T-cell (primary cell): ENCODE data around the gene SYDE1. TPM values are rescaled to one million over a fixed set of nuclear protein-coding genes. Genes with fewer than 3 reads are reported as not detected.

ENCODE experiments used
- ATAC-seq, 4 experiments: fragments of 200-7000 bp in 3 of 4; fragments of 150-1000 bp in 1 of 4; cut with Tn5 transposase; replicated peaks in 1 of 4; 1 replicate in 3 of 4; 2 replicates in 1 of 4; pipeline ENCODE4 v1.10.0; 2021; ENCODE audit warnings: moderate library complexity in 3 of 4, mild to moderate bottlenecking in 2 of 4, moderate number of reproducible peaks in 1 of 4
- CTCF ChIA-PET, 2 donors: fragments of 300-600 bp; sonication (Branson Sonifier 250); formaldehyde crosslinking; loops; one replicate each; lab custom pipeline; 2022; ENCODE audit warnings: antibody characterized with exemption in 2 of 2; lab: Charles Lee
- POLR2A ChIA-PET, 2 donors: fragments of 300-600 bp; sonication (Branson Sonifier 250); formaldehyde crosslinking; loops; one replicate each; lab custom pipeline; 2022; ENCODE audit warnings: antibody characterized with exemption in 2 of 2; lab: Charles Lee
- DNase-seq, 35 experiments: peaks; one replicate each; pipeline versions ENCODE4 v3.0.0 to v3.0.0-alpha.2; 2013 to 2023
- H3K27ac ChIP-seq: one replicate; pipeline ENCODE4 v1.5.1; 2013; ENCODE audit warnings: low read length
- H3K27me3 ChIP-seq, 2 experiments: replicated peaks in 1 of 2; 1 replicate in 1 of 2; 2 replicates in 1 of 2; pipeline versions ENCODE4 v1.6.1 to v1.7.0; 2013; ENCODE audit warnings: low read length in 1 of 2, mixed read lengths in 1 of 2; ENCODE audit not compliant: control insufficient read depth in 2 of 2, insufficient read depth in 2 of 2; ENCODE audit errors: extremely low read depth in 1 of 2
- H3K36me3 ChIP-seq, 2 donors: 1 replicate in 1 of 2; 2 replicates in 1 of 2; pipeline versions ENCODE4 v1.6.1 to v1.7.0; 2013; ENCODE audit warnings: low read length in 1 of 2; ENCODE audit not compliant: control insufficient read depth in 2 of 2, insufficient read depth in 1 of 2; ENCODE audit errors: extremely low read depth in 1 of 2
- H3K4me1 ChIP-seq, 2 experiments: 1 replicate in 1 of 2; 2 replicates in 1 of 2; pipeline versions ENCODE4 v1.6.1 to v1.7.0; 2013; ENCODE audit warnings: low read length in 2 of 2, mixed read lengths in 1 of 2; ENCODE audit not compliant: insufficient read depth in 2 of 2, control insufficient read depth in 1 of 2; ENCODE audit errors: extremely low read depth in 1 of 2
- H3K4me3 ChIP-seq, 2 donors: 1 replicate in 1 of 2; 2 replicates in 1 of 2; pipeline versions ENCODE4 v1.5.1 to v1.7.0; 2013; ENCODE audit warnings: mild to moderate bottlenecking in 2 of 2, low read length in 1 of 2, moderate library complexity in 1 of 2; ENCODE audit not compliant: control insufficient read depth in 1 of 2; ENCODE audit errors: extremely low read depth in 1 of 2
- H3K9me3 ChIP-seq: 2 replicates; pipeline ENCODE4 v1.7.0; 2013
- H3K27ac Mint-ChIP-seq, 2 donors: one replicate each; pipeline ENCODE4 v1.8.0; 2020 to 2021; ENCODE audit warnings: mild to moderate bottlenecking in 2 of 2, mixed read lengths in 2 of 2
- H3K27me3 Mint-ChIP-seq, 2 donors: one replicate each; pipeline ENCODE4 v1.8.0; 2021 to 2022; ENCODE audit warnings: mixed read lengths in 2 of 2
- H3K36me3 Mint-ChIP-seq: one replicate; pipeline ENCODE4 v1.8.0; 2021; ENCODE audit warnings: mixed read lengths
- H3K4me1 Mint-ChIP-seq, 3 donors: one replicate each; pipeline ENCODE4 v1.8.0; 2020 to 2022; ENCODE audit warnings: mixed read lengths in 3 of 3, mild to moderate bottlenecking in 1 of 3
- H3K4me3 Mint-ChIP-seq, 3 donors: one replicate each; pipeline ENCODE4 v1.8.0; 2020 to 2022; ENCODE audit warnings: mild to moderate bottlenecking in 3 of 3, mixed read lengths in 3 of 3, moderate library complexity in 3 of 3
- H3K9me3 Mint-ChIP-seq, 3 donors: one replicate each; pipeline ENCODE4 v1.8.0; 2020 to 2022; ENCODE audit warnings: mixed read lengths in 3 of 3
- WGBS: methylation state at CpG from one replicate; pipeline ENCODE4 v1.1.5; 2013; ENCODE audit warnings: missing lambda C conversion rate; ENCODE audit not compliant: insufficient coverage; 5-methylcytosine and 5-hydroxymethylcytosine counted together
- total RNA-seq, 35 experiments: library from RNA in 6 of 35; stranded (reverse) in 6 of 35; fragments of 120-200 nt in 1 of 35; gene quantifications; one replicate each; pipeline versions ENCODE4 v1.2.1 to v1.2.4 and lab custom pipeline; 2013 to 2026

SYDE1 gene
- total RNA-seq, 5 donors from 2014 or later (not counting 1 experiment from before 2014, with no cell fraction given) = 0.18 to 0.58 (median 0.26) TPM

GRCh38 chr19:15123900-15124299 lies 16.7 kb downstream of the SYDE1 start:
- Histone ChIP-seq H3K27ac (peak overlapping the region; percentile 86), H3K4me3 (no peak overlapping the region)
- no peak for ATAC-seq

GRCh38 chr19:15124572-15125231 lies 17.5 kb downstream of the SYDE1 start:
- POLR2A ChIA-PET = no interaction called here
- peak overlapping the region; percentile 90 to 97 (median 95) for H3K4me3 Mint-ChIP-seq
- H3K27ac ChIP-seq = peak overlapping the region; percentile 86
- H3K9me3 Mint-ChIP-seq = no peaks in the 10 kb centered on the region
- CTCF ChIA-PET = interaction anchor here in 1 of 2 donors (1.0 kb wide), 1 partner anchor 426 kb away, joined by 4 read pairs; no protein-coding TSS in a partner anchor
- peaks cover 0 to 3% of the 10 kb centered on the region in 2 donors for H3K27me3 Mint-ChIP-seq
- DNase-seq (peak in 9 of 35 experiments; percentile 5 to 33 (median 7)), ATAC-seq (no peak)
- WGBS = 0% methylated on average over 26 of the region's 33 CpGs
- peaks cover 7 to 14% of the 10 kb centered on the region in 2 donors for H3K36me3 ChIP-seq
- peak overlapping the region; percentile 58 to 86 for H3K4me3 ChIP-seq
- no peaks in the 10 kb centered on the region for H3K9me3 ChIP-seq
- H3K36me3 Mint-ChIP-seq = peaks cover 20% of the 10 kb centered on the region
- H3K4me1 ChIP-seq = peaks cover 13 to 26% of the 10 kb centered on the region in 2 experiments
- H3K4me1 Mint-ChIP-seq = peaks cover 30 to 37% (median 31%) of the 10 kb centered on the region in 3 donors
- H3K27ac Mint-ChIP-seq = peak overlapping the region; percentile 91 to 97
- H3K27me3 ChIP-seq = no peaks in the 10 kb centered on the region

More at GRCh38 chr19:15123900-15124299, 16.7 kb downstream of the SYDE1 start:
- Mint-ChIP-seq H3K36me3 (peaks cover 22% of the 10 kb centered on the region), H3K9me3 (no peaks in the 10 kb centered on the region), H3K4me1 (peaks cover 23 to 29% (median 24%) of the 10 kb centered on the region in 3 donors), H3K27ac (peak overlapping the region; percentile 91 to 97), H3K4me3 (peak overlapping the region; percentile 90 to 97 (median 95)), H3K27me3 (peaks cover 0 to 1% of the 10 kb centered on the region in 2 donors)
- CTCF ChIA-PET = interaction anchor here in 1 of 2 donors (1.0 kb wide), 1 partner anchor 431 kb away, joined by 3 read pairs; no protein-coding TSS in a partner anchor
- WGBS = 96% methylated on average over 4 of the region's 5 CpGs
- POLR2A ChIA-PET = no interaction called here
- no peak for DNase-seq
- peaks cover 7 to 20% of the 10 kb centered on the region in 2 donors for H3K36me3 ChIP-seq
- peaks cover 5 to 21% of the 10 kb centered on the region in 2 experiments for H3K4me1 ChIP-seq
- no peaks in the 10 kb centered on the region for H3K9me3 ChIP-seq
- no peaks in the 10 kb centered on the region for H3K27me3 ChIP-seq

GRCh38 chr19:15125232-15126067 lies 18.2 kb downstream of the SYDE1 start:
- Mint-ChIP-seq H3K4me1 (peaks cover 38 to 45% (median 39%) of the 10 kb centered on the region in 3 donors), H3K27ac (peak overlapping the region; percentile 91 to 97)
- CTCF ChIA-PET = interaction anchor here (0.5 to 1.0 kb wide), 4 partner anchors 34 to 1847 kb away, joined by 3 to 4 read pairs (median 3); no protein-coding TSS in a partner anchor

GRCh38 chr19:15126131-15126910 lies 19.1 kb downstream of the SYDE1 start:
- DNase-seq (no peak), ATAC-seq (no peak)
- H3K9me3 ChIP-seq = no peaks in the 10 kb centered on the region
- Mint-ChIP-seq H3K4me3 (peak overlapping the region in 1 of 3 donors; percentile 90), H3K27ac (peak overlapping the region in 1 of 2 donors; percentile 28), H3K36me3 (peaks cover 10% of the 10 kb centered on the region), H3K27me3 (peaks cover 0 to 3% of the 10 kb centered on the region in 2 donors), H3K4me1 (peaks cover 39 to 46% (median 40%) of the 10 kb centered on the region in 3 donors), H3K9me3 (no peaks in the 10 kb centered on the region)
- 80% methylated on average over 1 of the region's 2 CpGs for WGBS
- H3K36me3 ChIP-seq = peaks cover 0 to 3% of the 10 kb centered on the region in 2 donors
- ChIA-PET CTCF (interaction anchor here (0.5 to 0.6 kb wide), 4 partner anchors 35 to 1848 kb away, joined by 3 to 6 read pairs (median 3); no protein-coding TSS in a partner anchor), POLR2A (interaction anchor here (0.6 to 0.7 kb wide), 3 partner anchors 289 to 1533 kb away, joined by 3 read pairs; no protein-coding TSS in a partner anchor)
- H3K4me3 ChIP-seq = peak overlapping the region in 1 of 2 donors; percentile 86
- H3K4me1 ChIP-seq = peaks cover 20 to 37% of the 10 kb centered on the region in 2 experiments
- peak overlapping the region; percentile 86 for H3K27ac ChIP-seq
- no peaks in the 10 kb centered on the region for H3K27me3 ChIP-seq

More at GRCh38 chr19:15125232-15126067, 18.2 kb downstream of the SYDE1 start:
- POLR2A ChIA-PET = no interaction called here
- ATAC-seq (peak; percentile 88 to 95 (median 92)), DNase-seq (peak; percentile 90 to 98 (median 96))
- Histone ChIP-seq H3K27me3 (no peaks in the 10 kb centered on the region), H3K27ac (peak overlapping the region; percentile 86), H3K4me3 (peak overlapping the region; percentile 58 to 86), H3K9me3 (no peaks in the 10 kb centered on the region), H3K4me1 (peaks cover 20 to 33% of the 10 kb centered on the region in 2 experiments), H3K36me3 (peaks cover 6 to 7% of the 10 kb centered on the region in 2 donors)
- no peaks in the 10 kb centered on the region for H3K9me3 Mint-ChIP-seq
- peaks cover 19% of the 10 kb centered on the region for H3K36me3 Mint-ChIP-seq
- H3K27me3 Mint-ChIP-seq = peaks cover 0 to 3% of the 10 kb centered on the region in 2 donors
- H3K4me3 Mint-ChIP-seq = peak overlapping the region; percentile 90 to 97 (median 95)
- WGBS = under 1% methylated on average over 50 of the region's 61 CpGs

GRCh38 chr19:15128162-15128770 lies 21.1 kb downstream of the SYDE1 start:
- H3K4me1 ChIP-seq = peaks cover 20 to 37% of the 10 kb centered on the region in 2 experiments
- peak overlapping the region in 1 of 3 donors; percentile 61 for H3K4me3 Mint-ChIP-seq
- no peak for DNase-seq
- no peaks in the 10 kb centered on the region for H3K27me3 ChIP-seq
- peaks cover 38 to 46% (median 39%) of the 10 kb centered on the region in 3 donors for H3K4me1 Mint-ChIP-seq
- H3K27ac ChIP-seq = no peak overlapping the region
- no peaks in the 10 kb centered on the region for H3K36me3 Mint-ChIP-seq
- ATAC-seq = no peak
- no peak overlapping the region for H3K27ac Mint-ChIP-seq
- no peak overlapping the region for H3K4me3 ChIP-seq
- 80% methylated on average over 1 of the region's 6 CpGs for WGBS
- ChIA-PET CTCF (no interaction called here), POLR2A (no interaction called here)
- H3K9me3 ChIP-seq = no peaks in the 10 kb centered on the region
- peaks cover 0 to 3% of the 10 kb centered on the region in 2 donors for H3K27me3 Mint-ChIP-seq
- H3K36me3 ChIP-seq = no peaks in the 10 kb centered on the region
- H3K9me3 Mint-ChIP-seq = no peaks in the 10 kb centered on the region
